Heart left ventricle (tissue), 16 donors: ENCODE data around the gene MEF2D. TPM values are rescaled to one million over a fixed set of nuclear protein-coding genes. Genes with fewer than 3 reads are reported as not detected.

Experiments
- ATAC-seq, 4 donors: fragments of 200-7000 bp; cut with Tn5 transposase; one replicate each; pipeline ENCODE4 v1.9.1; 2020 to 2022; ENCODE audit warnings: moderate library complexity in 4 of 4, mild to moderate bottlenecking in 3 of 4, moderate number of reproducible peaks in 1 of 4
- DNase-seq, 5 donors: peaks; one replicate each; pipeline ENCODE4 v3.0.0-alpha.2; 2020
- H3K27ac ChIP-seq, 12 donors: fragments of 200-600 bp; sonication (generic) in 4 of 12; one replicate each; pipeline versions ENCODE4 v1.5.0 to v1.8.0; 2016 to 2022; ENCODE audit warnings: mild to moderate bottlenecking in 2 of 12
- H3K27me3 ChIP-seq, 9 donors: fragments of 200-600 bp; sonication (generic) in 2 of 9; one replicate each; pipeline versions ENCODE4 v1.5.1 to v1.8.0; 2016 to 2022; ENCODE audit warnings: mild to moderate bottlenecking in 3 of 9
- H3K36me3 ChIP-seq, 9 donors: fragments of 200-600 bp; sonication (generic) in 2 of 9; one replicate each; pipeline versions ENCODE4 v1.5.0 to v1.8.0; 2018 to 2022; ENCODE audit warnings: mild to moderate bottlenecking in 2 of 9
- H3K4me1 ChIP-seq, 12 donors: fragments of 200-600 bp; sonication (generic) in 4 of 12; one replicate each; pipeline versions ENCODE4 v1.5.0 to v1.8.0; 2016 to 2022; ENCODE audit warnings: mild to moderate bottlenecking in 3 of 12
- H3K4me3 ChIP-seq, 12 donors: fragments of 200-600 bp; sonication (generic) in 4 of 12; one replicate each; pipeline versions ENCODE4 v1.5.0 to v1.8.0; 2017 to 2022; ENCODE audit warnings: mild to moderate bottlenecking in 9 of 12, moderate library complexity in 4 of 12
- H3K9me3 ChIP-seq, 12 donors: fragments of 200-600 bp; sonication (generic) in 4 of 12; one replicate each; pipeline versions ENCODE4 v1.5.0 to v1.8.0; 2016 to 2022; ENCODE audit warnings: mild to moderate bottlenecking in 1 of 12
- POLR2A ChIP-seq, 2 donors: fragments of 450-650 bp; IDR thresholded peaks; one replicate each; pipeline ENCODE4 v1.6.1; 2017; ENCODE audit warnings: antibody characterized with exemption in 2 of 2, mild to moderate bottlenecking in 2 of 2, moderate library complexity in 2 of 2
- WGBS, 4 donors: extraction: QIAGEN DNeasy Blood & Tissue Kit in 2 of 4; methylation state at CpG; one replicate each; pipeline versions ENCODE4 v1.1.5 to v1.1.7; 2013 to 2018; 5-methylcytosine and 5-hydroxymethylcytosine counted together
- intact Hi-C, 10 donors: fragments of 100-400 bp; cut with DNase I; formaldehyde crosslinking; loops; one replicate each; pipeline versions ENCODE4 v1.11.1 to v1.14.2; 2022
- polyA plus RNA-seq, 2 donors: library from polyadenylated mRNA; stranded (reverse); fragments of 200-250 nt; gene quantifications; one replicate each; pipeline ENCODE4 v1.2.3, GENCODE V29; 2013
- total RNA-seq, 9 donors: library from RNA; depleted of rRNA in 2 of 9; stranded (reverse); fragments of >200 nt in 2 of 9; fragmentation: NEBNext Ultra II Directional in 3 of 9; extraction: Animal tissue kit (Norgen Biotek cat#: 25700) in 3 of 9; gene quantifications; one replicate each; pipeline versions ENCODE4 v1.1.0 to v1.2.4, GENCODE V29; 2016 to 2023
- TF ChIP-seq, protein P1 (sequence below), 12 donors: fragments of 200-600 bp; sonication (generic) in 4 of 12; IDR thresholded peaks; one replicate each; pipeline versions ENCODE4 v1.5.0 to v1.8.0; 2018 to 2022; ENCODE audit warnings: antibody characterized with exemption in 12 of 12, mild to moderate bottlenecking in 5 of 12
- donor health status: ischemic (EF 13 %, LVEDD 7.1; RV severe dilation, severe dysfunction).
- donor health status: healthy with polysubstance abuse.
- donor health status: DM: no; HTN: yes; CAD: no.
- donor health status: DM: no; HTN: no; CAD: no.
- donor health status: ischemic (EF 25% LVEDD 6.9; RV normal size, moderate dysfunction).
- donor health status: ischemic (EF 25% LVEDD 5.7; RV mildly dilated, moderate dysfunction).
- donor health status: healthy.
- donor health status: DM: yes; HTN: yes; CAD: no.
- donor health status: ischemic (EF 35%, LVEDD 5.7; RV mildly dilated, moderate dysfunction).
- donor health status: nonischemic (EF 11% LVEDD 7.7; RV severe dilation, severe dysfunction).
- donor health status: DM: yes; HTN: yes; CAD: no.
- donor health status: PGD.
- donor health status: ischemic (EF 29% LVEDD 5.4; RV normal size, mild dysfunction).
- donor health status: nonischemic (EF 23%, LVEDD 6.1; RV moderate dilation, normal function).

Gene MEF2D
- total and polyA plus RNA-seq, 11 donors = 40.5 to 203 (median 92.3) TPM

DNA sequence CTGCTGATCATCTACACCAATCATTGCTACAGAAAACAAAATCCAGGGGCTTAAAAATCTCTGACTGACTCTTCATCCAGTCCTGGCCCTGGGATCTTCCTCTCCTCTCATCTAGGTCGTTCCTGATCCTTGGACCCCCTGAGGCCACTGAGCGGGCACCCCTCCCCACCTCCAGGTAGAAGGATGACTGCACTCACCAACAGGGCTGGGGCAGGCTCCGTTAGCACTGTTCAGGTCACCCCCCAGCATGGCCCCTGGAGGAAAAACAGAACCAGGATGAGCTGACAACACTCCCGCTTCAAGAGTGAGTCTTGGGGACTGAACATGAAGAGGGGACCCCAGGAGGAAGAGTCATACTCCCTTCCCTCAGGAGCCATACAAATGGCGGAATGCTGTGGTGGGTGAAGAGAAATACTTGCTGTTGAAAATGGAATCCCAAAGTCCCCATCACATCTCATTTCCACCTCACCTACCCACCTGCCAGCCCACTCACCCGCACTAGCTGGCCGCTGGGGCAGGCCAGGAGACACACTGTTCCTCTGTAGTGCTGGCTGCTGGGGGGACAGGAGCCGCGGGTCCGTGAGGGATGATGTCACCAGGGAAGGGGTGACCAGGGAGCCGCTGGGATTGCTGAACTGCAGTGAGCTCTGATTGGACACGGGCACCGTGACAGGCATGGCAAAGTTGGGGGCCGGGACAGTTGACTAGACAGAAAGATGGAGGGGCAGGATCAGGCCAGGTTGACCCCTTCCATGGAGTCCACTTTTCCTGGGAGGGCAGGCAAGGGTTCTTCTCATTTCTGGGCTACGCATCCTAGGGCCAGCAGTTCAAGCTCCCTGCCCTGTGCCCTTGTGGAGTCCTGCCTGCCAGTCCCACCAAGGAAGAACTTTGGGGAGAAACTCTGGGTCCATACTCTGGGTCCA lies 21.2 kb downstream of the MEF2D start:
- DNase-seq (peak in 3 of 5 donors; percentile 15 to 33 (median 29)), ATAC-seq (no peak)
- no peak overlapping the region for H3K4me3 ChIP-seq
- no peaks in the 10 kb centered on the region for H3K9me3 ChIP-seq
- WGBS, 4 donors = 74 to 83% (median 81%) methylated on average over 13 to 15 of the region's 15 CpGs
- H3K27me3 ChIP-seq = no peaks in the 10 kb centered on the region
- peaks cover 0 to 99% (median 91%) of the 10 kb centered on the region in 9 donors for H3K36me3 ChIP-seq
- peak overlapping the region in 10 of 12 donors; percentile 11 to 89 (median 82) for H3K27ac ChIP-seq
- intact Hi-C loops = loop anchor here in 2 of 10 donors (2.0 to 10.0 kb wide), 2 partner anchors 19 to 125 kb away; partner anchors contain the start of gene GPATCH4 (in 1 of the 2)
- H3K4me1 ChIP-seq = peaks cover 7 to 95% (median 76%) of the 10 kb centered on the region in 12 donors
- TF ChIP-seq, protein P1, sequence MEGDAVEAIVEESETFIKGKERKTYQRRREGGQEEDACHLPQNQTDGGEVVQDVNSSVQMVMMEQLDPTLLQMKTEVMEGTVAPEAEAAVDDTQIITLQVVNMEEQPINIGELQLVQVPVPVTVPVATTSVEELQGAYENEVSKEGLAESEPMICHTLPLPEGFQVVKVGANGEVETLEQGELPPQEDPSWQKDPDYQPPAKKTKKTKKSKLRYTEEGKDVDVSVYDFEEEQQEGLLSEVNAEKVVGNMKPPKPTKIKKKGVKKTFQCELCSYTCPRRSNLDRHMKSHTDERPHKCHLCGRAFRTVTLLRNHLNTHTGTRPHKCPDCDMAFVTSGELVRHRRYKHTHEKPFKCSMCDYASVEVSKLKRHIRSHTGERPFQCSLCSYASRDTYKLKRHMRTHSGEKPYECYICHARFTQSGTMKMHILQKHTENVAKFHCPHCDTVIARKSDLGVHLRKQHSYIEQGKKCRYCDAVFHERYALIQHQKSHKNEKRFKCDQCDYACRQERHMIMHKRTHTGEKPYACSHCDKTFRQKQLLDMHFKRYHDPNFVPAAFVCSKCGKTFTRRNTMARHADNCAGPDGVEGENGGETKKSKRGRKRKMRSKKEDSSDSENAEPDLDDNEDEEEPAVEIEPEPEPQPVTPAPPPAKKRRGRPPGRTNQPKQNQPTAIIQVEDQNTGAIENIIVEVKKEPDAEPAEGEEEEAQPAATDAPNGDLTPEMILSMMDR (IDR thresholded peaks at IDR 0.05) = no peak
- TF ChIP-seq POLR2A (IDR thresholded peaks at IDR 0.05) = no peak

- intact Hi-C loops = no loop called here
- Histone ChIP-seq H3K4me1 (peaks cover 7 to 90% (median 67%) of the 10 kb centered on the region in 12 donors), H3K27me3 (no peaks in the 10 kb centered on the region), H3K4me3 (no peak overlapping the region), H3K27ac (peak overlapping the region in 11 of 12 donors; percentile 54 to 89 (median 82)), H3K36me3 (peaks cover 0 to 100% (median 100%) of the 10 kb centered on the region in 9 donors), H3K9me3 (no peaks in the 10 kb centered on the region)
- ATAC-seq = peak in 2 of 4 donors; percentile 40 to 55
- peak in 1 of 2 donors; percentile 13 for TF ChIP-seq POLR2A (IDR thresholded peaks at IDR 0.05)
- TF ChIP-seq, protein P1 (IDR thresholded peaks at IDR 0.05) = no peak
- 68 to 77% (median 72%) methylated on average over 8 of the region's 8 CpGs for WGBS, 4 donors
- peak in 2 of 5 donors; percentile 25 to 83 for DNase-seq
Measured at GRCh38 chr1:156478250-156478627, 22.3 kb downstream of the MEF2D start.

DNA sequence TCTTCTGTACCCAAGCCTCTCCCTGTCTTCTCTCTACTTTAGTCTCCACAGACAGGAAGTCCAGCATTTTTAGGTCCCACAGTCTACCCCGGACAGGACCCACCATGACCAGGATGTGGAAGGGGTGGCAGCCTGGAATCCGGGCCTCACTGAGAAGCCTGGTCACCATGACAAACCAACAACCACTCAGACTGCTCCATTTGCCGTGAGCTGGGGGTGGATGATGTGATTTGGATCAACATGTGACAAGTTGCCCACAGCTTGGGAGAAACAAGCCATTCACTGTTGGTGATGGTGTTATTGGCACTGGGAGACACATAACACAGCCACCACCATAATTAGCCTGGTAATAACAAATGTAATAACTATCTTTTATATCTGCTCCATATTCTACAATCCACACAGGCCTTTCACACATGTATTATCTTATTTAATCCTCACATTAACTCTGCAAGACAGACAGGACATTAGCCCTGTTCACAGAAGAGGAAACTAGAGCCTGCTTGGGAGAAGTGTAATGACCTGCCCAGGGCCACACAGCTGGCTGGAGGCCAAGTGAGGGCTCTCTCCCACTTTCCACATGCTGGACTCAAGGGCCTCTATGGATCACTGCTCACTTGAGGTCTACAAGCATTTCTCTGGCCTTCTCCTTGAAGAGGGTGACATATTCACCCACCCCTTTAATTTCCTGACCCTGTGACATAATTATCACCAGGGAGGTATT lies 22.9 kb downstream of the MEF2D start:
- ATAC-seq (peak in 1 of 4 donors; percentile 0), DNase-seq (peak in 2 of 5 donors; percentile 22 to 58)
- no peaks in the 10 kb centered on the region for H3K27me3 ChIP-seq
- no peaks in the 10 kb centered on the region for H3K9me3 ChIP-seq
- intact Hi-C loops = no loop called here
- peak overlapping the region; percentile 49 to 89 (median 76) for H3K27ac ChIP-seq
- no peak overlapping the region for H3K4me3 ChIP-seq
- 52 to 69% (median 57%) methylated on average over 3 of the region's 3 CpGs for WGBS, 4 donors
- TF ChIP-seq, protein P1 (IDR thresholded peaks at IDR 0.05) = no peak
- no peak for TF ChIP-seq POLR2A (IDR thresholded peaks at IDR 0.05)
- peaks cover 0 to 100% (median 100%) of the 10 kb centered on the region in 9 donors for H3K36me3 ChIP-seq
- peaks cover 7 to 85% (median 62%) of the 10 kb centered on the region in 12 donors for H3K4me1 ChIP-seq
